ENCODE results near the gene AMIGO2. TPM values are rescaled to one million over a fixed set of nuclear protein-coding genes. Genes with fewer than 3 reads are reported as not detected.

AMIGO2 gene
- total RNA-seq, 4 donors from 2014 or later: 1.4 to 2.7 (median 2.3) TPM

DNA sequence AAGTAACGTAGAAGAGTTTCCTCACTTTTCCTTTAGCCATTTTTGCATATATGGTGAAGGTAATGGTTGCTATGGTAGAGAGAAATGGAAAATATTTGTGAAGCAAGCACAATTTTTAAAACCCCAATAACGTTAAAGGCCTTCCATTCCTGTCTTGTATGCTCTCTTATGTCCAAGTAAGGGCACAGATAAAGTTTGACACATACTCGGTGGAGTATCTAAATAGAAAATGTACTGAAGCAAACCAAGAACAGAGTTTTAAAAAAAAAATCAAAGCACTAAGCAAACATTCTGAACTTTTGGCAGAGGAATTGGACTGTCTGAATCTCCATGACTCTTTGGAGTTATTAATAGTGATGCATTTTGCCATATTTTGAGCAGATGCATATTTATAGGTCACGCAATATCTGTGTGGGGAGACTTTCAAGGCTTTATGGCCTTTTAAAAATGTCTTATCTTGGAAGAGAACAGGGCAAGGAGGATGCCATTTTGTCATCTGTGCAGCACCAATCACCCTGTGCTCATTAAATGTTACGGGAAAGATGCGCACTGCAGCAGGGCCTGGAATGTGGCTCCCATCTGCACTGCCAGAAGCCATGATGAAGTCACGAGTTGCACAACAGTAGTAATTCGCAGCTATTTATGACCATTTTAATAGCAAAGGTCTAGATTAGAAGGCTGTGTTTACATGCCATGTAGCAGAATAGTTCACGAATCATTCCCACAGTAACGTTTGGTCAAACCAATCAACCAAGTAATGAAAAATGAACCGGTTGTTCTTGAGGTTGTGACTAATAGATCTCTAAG is 23.3 kb upstream of the AMIGO2 start:
- no peak overlapping the region for H3K27ac ChIP-seq
- H3K36me3 ChIP-seq: no peaks in the 10 kb centered on the region
- no peak overlapping the region for H3K4me3 ChIP-seq
- no peaks in the 10 kb centered on the region for H3K4me1 ChIP-seq
- DNase-seq (ENCODE audit: low spot score in 2 of 2): no peak
- no peaks in the 10 kb centered on the region for H3K27me3 ChIP-seq
- no peak for TF ChIP-seq EP300 (IDR thresholded peaks at IDR 0.05)
- no peak for TF ChIP-seq POLR2AphosphoS5 (IDR thresholded peaks at IDR 0.05)
- WGBS: 71% methylated on average over 11 of the region's 11 CpGs
- H3K9me3 ChIP-seq: no peaks in the 10 kb centered on the region

DNA sequence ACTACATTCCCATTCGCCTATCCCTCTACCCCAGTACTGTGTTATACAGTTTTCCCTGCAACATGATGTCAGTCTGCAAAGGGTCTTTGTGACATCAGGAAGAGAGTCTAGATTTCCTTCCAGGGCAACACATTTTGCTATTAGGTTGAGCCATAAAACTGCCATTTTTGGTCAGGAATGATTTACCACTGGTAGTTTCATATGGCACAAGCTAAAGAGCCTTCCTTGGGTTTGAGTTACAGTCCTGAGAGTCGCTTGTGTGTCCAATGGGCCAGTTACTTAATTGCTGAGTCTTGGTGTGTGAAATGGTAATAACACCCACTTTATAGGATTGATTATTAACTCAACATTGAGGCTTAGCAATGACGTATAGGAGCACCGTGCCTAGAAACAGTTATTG is 22.6 kb upstream of the AMIGO2 start:
- Histone ChIP-seq H3K9me3 (no peaks in the 10 kb centered on the region), H3K4me1 (peaks cover 2% of the 10 kb centered on the region), H3K36me3 (no peaks in the 10 kb centered on the region), H3K4me3 (no peak overlapping the region), H3K27me3 (no peaks in the 10 kb centered on the region), H3K27ac (no peak overlapping the region)
- no peak for DNase-seq (ENCODE audit: low spot score in 2 of 2)
- TF ChIP-seq POLR2AphosphoS5 (IDR thresholded peaks at IDR 0.05) (no peak), POLR2A (IDR thresholded peaks at IDR 0.05) (no peak), EP300 (IDR thresholded peaks at IDR 0.05) (no peak)
- TF ChIP-seq, protein P1, sequence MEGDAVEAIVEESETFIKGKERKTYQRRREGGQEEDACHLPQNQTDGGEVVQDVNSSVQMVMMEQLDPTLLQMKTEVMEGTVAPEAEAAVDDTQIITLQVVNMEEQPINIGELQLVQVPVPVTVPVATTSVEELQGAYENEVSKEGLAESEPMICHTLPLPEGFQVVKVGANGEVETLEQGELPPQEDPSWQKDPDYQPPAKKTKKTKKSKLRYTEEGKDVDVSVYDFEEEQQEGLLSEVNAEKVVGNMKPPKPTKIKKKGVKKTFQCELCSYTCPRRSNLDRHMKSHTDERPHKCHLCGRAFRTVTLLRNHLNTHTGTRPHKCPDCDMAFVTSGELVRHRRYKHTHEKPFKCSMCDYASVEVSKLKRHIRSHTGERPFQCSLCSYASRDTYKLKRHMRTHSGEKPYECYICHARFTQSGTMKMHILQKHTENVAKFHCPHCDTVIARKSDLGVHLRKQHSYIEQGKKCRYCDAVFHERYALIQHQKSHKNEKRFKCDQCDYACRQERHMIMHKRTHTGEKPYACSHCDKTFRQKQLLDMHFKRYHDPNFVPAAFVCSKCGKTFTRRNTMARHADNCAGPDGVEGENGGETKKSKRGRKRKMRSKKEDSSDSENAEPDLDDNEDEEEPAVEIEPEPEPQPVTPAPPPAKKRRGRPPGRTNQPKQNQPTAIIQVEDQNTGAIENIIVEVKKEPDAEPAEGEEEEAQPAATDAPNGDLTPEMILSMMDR (IDR thresholded peaks at IDR 0.05): no peak
- WGBS: 95% methylated on average over 4 of the region's 4 CpGs

DNA sequence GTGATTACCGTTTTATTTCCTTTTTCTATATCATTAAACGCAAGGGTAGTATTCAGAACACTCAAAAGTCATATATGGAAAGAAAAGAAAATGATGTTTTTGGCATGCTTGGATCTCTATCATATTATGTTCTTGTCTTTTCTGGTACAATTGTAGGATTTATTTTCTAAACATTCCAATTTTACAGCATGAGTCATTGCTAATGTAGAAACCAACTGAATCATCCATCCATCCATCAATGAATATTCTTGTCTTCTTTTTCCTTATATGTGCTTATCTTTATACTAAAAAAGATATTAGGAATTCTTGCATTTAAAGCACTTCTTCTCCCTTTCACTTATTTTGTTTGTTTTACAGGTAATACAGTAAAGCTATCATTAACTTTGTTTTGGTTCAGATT is 20.4 kb upstream of the AMIGO2 start:
- TF ChIP-seq EP300 (IDR thresholded peaks at IDR 0.05) (no peak), POLR2A (IDR thresholded peaks at IDR 0.05) (no peak), POLR2AphosphoS5 (IDR thresholded peaks at IDR 0.05) (no peak)
- TF ChIP-seq, protein P1 (IDR thresholded peaks at IDR 0.05): no peak
- Histone ChIP-seq H3K27ac (no peak overlapping the region), H3K9me3 (no peaks in the 10 kb centered on the region), H3K36me3 (no peaks in the 10 kb centered on the region), H3K27me3 (no peaks in the 10 kb centered on the region), H3K4me1 (peaks cover 4% of the 10 kb centered on the region), H3K4me3 (no peak overlapping the region)
- no peak for DNase-seq (ENCODE audit: low spot score in 2 of 2)
- 95% methylated on average over 2 of the region's 2 CpGs for WGBS

DNA sequence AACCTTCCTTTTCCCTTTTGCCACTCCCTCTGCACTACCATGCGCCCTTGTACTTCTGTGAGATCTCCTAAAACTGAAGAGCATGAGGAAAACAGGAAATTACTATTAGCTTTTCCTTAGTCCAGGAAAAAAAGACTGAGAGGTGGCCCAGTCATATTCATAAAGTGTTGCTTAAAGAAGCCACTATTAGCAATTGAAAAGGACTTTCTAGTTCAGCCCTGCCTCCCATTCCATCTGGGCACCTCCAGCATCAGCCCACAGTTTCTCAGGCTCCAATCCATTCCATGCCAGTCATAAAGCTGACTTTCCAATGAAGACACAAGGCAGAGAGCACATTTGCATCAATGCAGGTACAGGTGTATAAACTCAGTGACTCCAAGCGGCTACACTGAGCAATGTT is 19.9 kb upstream of the AMIGO2 start:
- Histone ChIP-seq H3K27ac (no peak overlapping the region), H3K9me3 (no peaks in the 10 kb centered on the region), H3K27me3 (no peaks in the 10 kb centered on the region), H3K4me3 (no peak overlapping the region), H3K4me1 (peaks cover 4% of the 10 kb centered on the region), H3K36me3 (no peaks in the 10 kb centered on the region)
- no peak for DNase-seq (ENCODE audit: low spot score in 2 of 2)
- 96% methylated on average over 2 of the region's 2 CpGs for WGBS
- TF ChIP-seq POLR2AphosphoS5 (IDR thresholded peaks at IDR 0.05) (no peak), POLR2A (IDR thresholded peaks at IDR 0.05) (no peak), EP300 (IDR thresholded peaks at IDR 0.05) (no peak)

DNA sequence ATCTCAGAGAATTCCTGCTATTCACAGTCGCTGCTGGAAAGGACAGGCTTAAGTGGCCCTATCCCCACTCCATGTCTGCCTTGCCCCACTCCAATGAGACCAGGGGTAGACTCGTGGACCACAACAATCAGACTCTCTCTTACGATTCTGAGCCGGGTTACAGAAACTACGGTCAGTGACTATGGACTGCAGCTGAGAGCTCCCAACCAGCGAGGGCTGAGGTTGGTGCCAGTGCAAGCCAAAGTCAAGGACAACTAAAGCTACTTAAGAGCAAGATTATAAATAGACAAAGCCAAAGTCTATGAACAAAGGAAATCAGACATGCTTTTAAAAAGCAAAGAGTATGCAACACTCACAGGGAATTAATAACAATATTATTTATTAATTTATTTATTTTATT is 18.3 kb upstream of the AMIGO2 start:
- Histone ChIP-seq H3K4me3 (no peak overlapping the region), H3K9me3 (no peaks in the 10 kb centered on the region), H3K27me3 (no peaks in the 10 kb centered on the region), H3K27ac (no peak overlapping the region), H3K4me1 (peaks cover 4% of the 10 kb centered on the region), H3K36me3 (no peaks in the 10 kb centered on the region)
- no peak for DNase-seq (ENCODE audit: low spot score in 2 of 2)
- 96% methylated on average over 6 of the region's 6 CpGs for WGBS
- TF ChIP-seq POLR2AphosphoS5 (IDR thresholded peaks at IDR 0.05) (no peak), POLR2A (IDR thresholded peaks at IDR 0.05) (no peak), EP300 (IDR thresholded peaks at IDR 0.05) (no peak)
- TF ChIP-seq, protein P1 (IDR thresholded peaks at IDR 0.05): no peak

DNA sequence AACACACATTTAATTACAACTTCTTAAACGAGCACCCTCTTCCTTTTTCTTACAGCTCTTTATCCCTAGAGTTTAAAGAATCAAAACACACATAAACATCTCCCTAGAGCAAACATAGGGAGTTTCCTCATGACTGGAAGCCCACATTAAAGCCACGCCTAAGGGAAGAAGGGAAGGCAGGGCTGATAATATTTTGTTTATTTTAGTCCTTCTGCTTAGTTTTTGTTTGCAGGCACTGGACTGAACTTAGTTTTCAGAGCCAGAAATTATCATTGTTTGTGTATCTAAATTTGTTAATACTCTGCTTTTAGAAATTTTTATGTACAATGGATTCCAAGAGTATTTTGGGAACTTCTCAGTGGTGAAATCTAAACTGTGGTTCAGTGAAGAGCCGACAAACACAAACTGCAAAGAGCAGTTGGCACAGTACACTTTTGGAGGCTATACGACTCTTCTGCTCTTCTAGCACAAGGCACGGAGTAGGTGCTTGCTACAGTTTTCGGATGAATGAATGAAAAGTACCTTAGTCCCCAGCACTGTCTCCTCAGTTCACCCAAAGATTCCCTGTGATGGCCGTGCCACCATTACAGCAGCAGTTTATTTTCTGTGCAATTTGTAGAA is 17.6 kb upstream of the AMIGO2 start:
- no peaks in the 10 kb centered on the region for H3K9me3 ChIP-seq
- no peak overlapping the region for H3K4me3 ChIP-seq
- no peak overlapping the region for H3K27ac ChIP-seq
- no peak for TF ChIP-seq POLR2AphosphoS5 (IDR thresholded peaks at IDR 0.05)
- TF ChIP-seq, protein P1 (IDR thresholded peaks at IDR 0.05): no peak
- no peaks in the 10 kb centered on the region for H3K27me3 ChIP-seq
- peaks cover 4% of the 10 kb centered on the region for H3K4me1 ChIP-seq
- H3K36me3 ChIP-seq: no peaks in the 10 kb centered on the region
- no peak for DNase-seq (ENCODE audit: low spot score in 2 of 2)
- 65% methylated on average over 7 of the region's 7 CpGs for WGBS

All from suprapubic skin (tissue), 4 donors.